Neural crest cell (in vitro differentiated cells): ENCODE results near the gene CSF2. TPM values are rescaled to one million over a fixed set of nuclear protein-coding genes. Genes with fewer than 3 reads are reported as not detected.

ENCODE experiments used
- DNase-seq: peaks from one replicate; pipeline ENCODE4 v3.0.0; 2021; ENCODE audit warnings: low read depth, mixed read lengths, low spot score
- H3K27ac Mint-ChIP-seq: one replicate; pipeline ENCODE4 v1.8.0; 2021; ENCODE audit warnings: mild to moderate bottlenecking, mixed read lengths; ENCODE audit not compliant: unreplicated experiment
- H3K27me3 Mint-ChIP-seq: 2 replicates; pipeline ENCODE4 v1.8.0; 2021; ENCODE audit warnings: low read depth, mild to moderate bottlenecking, mixed read lengths
- H3K36me3 Mint-ChIP-seq: 2 replicates; pipeline ENCODE4 v1.8.0; 2021; ENCODE audit warnings: low read depth, mild to moderate bottlenecking, mixed read lengths
- H3K4me1 Mint-ChIP-seq: 2 replicates; pipeline ENCODE4 v1.8.0; 2021; ENCODE audit warnings: mixed read lengths
- H3K4me3 Mint-ChIP-seq: one replicate; pipeline ENCODE4 v1.8.0; 2021; ENCODE audit warnings: mild to moderate bottlenecking, mixed read lengths
- H3K9me3 Mint-ChIP-seq: 2 replicates; pipeline ENCODE4 v1.8.0; 2021; ENCODE audit warnings: mixed read lengths
- CTCF ChIP-seq: fragments of 200-600 bp; sonication (generic); conservative IDR thresholded peaks from 2 replicates; pipeline ENCODE4 v1.5.0; 2021; ENCODE audit warnings: antibody characterized with exemption, mild to moderate bottlenecking
- total RNA-seq: library from RNA; stranded (reverse); gene quantifications from 2 replicates; pipeline ENCODE4 v1.2.1, GENCODE V29; 2021

The CSF2 gene
- total RNA-seq, 1 donor from 2014 or later, result not detected

GRCh38 chr5:132037353-132037752 is 36.2 kb upstream of the CSF2 start:
- H3K4me3 Mint-ChIP-seq, result no peak overlapping the region
- H3K27ac Mint-ChIP-seq, result no peak overlapping the region
- no peaks in the 10 kb centered on the region for H3K36me3 Mint-ChIP-seq
- no peaks in the 10 kb centered on the region for H3K9me3 Mint-ChIP-seq
- TF ChIP-seq CTCF, result no peak
- no peaks in the 10 kb centered on the region for H3K4me1 Mint-ChIP-seq
- DNase-seq, result no peak
- peaks cover 78% of the 10 kb centered on the region for H3K27me3 Mint-ChIP-seq

- Mint-ChIP-seq H3K9me3 (no peaks in the 10 kb centered on the region), H3K27me3 (peaks cover 33% of the 10 kb centered on the region), H3K4me1 (no peaks in the 10 kb centered on the region), H3K27ac (no peak overlapping the region), H3K4me3 (no peak overlapping the region), H3K36me3 (no peaks in the 10 kb centered on the region)
- DNase-seq, result no peak
- no peak for TF ChIP-seq CTCF
Observed at GRCh38 chr5:132044207-132044606, 29.4 kb upstream of the CSF2 start.

GRCh38 chr5:132046880-132047299 is 26.7 kb upstream of the CSF2 start:
- H3K9me3 Mint-ChIP-seq, result no peaks in the 10 kb centered on the region
- no peak overlapping the region for H3K4me3 Mint-ChIP-seq
- H3K36me3 Mint-ChIP-seq, result no peaks in the 10 kb centered on the region
- H3K4me1 Mint-ChIP-seq, result no peaks in the 10 kb centered on the region
- DNase-seq, result no peak
- peaks cover 6% of the 10 kb centered on the region for H3K27me3 Mint-ChIP-seq
- H3K27ac Mint-ChIP-seq, result no peak overlapping the region
- no peak for TF ChIP-seq CTCF

- Mint-ChIP-seq H3K4me1 (no peaks in the 10 kb centered on the region), H3K36me3 (no peaks in the 10 kb centered on the region), H3K9me3 (no peaks in the 10 kb centered on the region), H3K27me3 (no peaks in the 10 kb centered on the region), H3K4me3 (no peak overlapping the region), H3K27ac (no peak overlapping the region)
- DNase-seq, result no peak
- no peak for TF ChIP-seq CTCF
Observed at GRCh38 chr5:132049093-132049492, 24.5 kb upstream of the CSF2 start.

GRCh38 chr5:132049559-132049958 is 24.0 kb upstream of the CSF2 start:
- Mint-ChIP-seq H3K36me3 (no peaks in the 10 kb centered on the region), H3K27ac (no peak overlapping the region), H3K4me3 (no peak overlapping the region), H3K9me3 (no peaks in the 10 kb centered on the region), H3K27me3 (no peaks in the 10 kb centered on the region), H3K4me1 (no peaks in the 10 kb centered on the region)
- TF ChIP-seq CTCF, result no peak
- no peak for DNase-seq

- no peaks in the 10 kb centered on the region for H3K4me1 Mint-ChIP-seq
- H3K27ac Mint-ChIP-seq, result no peak overlapping the region
- H3K36me3 Mint-ChIP-seq, result no peaks in the 10 kb centered on the region
- H3K9me3 Mint-ChIP-seq, result no peaks in the 10 kb centered on the region
- no peak overlapping the region for H3K4me3 Mint-ChIP-seq
- TF ChIP-seq CTCF, result no peak
- no peaks in the 10 kb centered on the region for H3K27me3 Mint-ChIP-seq
- no peak for DNase-seq
Observed at GRCh38 chr5:132050136-132050535, 23.5 kb upstream of the CSF2 start.
